Right hindlimb (tissue), 1 donor: ENCODE data around the gene NPTX2.
A peak's percentile ranks its signal among the peaks of the same experiment; 100 is the strongest.
"Not testable (repeated sequence)": the region's sequence is repeated elsewhere in the genome, so short reads cannot be mapped to it uniquely, and the experiment has no call there.

ENCODE experiments used
- DNase-seq: peaks from one replicate; pipeline ENCODE4 v3.0.0-alpha.2; 2018

Gene NPTX2

DNA sequence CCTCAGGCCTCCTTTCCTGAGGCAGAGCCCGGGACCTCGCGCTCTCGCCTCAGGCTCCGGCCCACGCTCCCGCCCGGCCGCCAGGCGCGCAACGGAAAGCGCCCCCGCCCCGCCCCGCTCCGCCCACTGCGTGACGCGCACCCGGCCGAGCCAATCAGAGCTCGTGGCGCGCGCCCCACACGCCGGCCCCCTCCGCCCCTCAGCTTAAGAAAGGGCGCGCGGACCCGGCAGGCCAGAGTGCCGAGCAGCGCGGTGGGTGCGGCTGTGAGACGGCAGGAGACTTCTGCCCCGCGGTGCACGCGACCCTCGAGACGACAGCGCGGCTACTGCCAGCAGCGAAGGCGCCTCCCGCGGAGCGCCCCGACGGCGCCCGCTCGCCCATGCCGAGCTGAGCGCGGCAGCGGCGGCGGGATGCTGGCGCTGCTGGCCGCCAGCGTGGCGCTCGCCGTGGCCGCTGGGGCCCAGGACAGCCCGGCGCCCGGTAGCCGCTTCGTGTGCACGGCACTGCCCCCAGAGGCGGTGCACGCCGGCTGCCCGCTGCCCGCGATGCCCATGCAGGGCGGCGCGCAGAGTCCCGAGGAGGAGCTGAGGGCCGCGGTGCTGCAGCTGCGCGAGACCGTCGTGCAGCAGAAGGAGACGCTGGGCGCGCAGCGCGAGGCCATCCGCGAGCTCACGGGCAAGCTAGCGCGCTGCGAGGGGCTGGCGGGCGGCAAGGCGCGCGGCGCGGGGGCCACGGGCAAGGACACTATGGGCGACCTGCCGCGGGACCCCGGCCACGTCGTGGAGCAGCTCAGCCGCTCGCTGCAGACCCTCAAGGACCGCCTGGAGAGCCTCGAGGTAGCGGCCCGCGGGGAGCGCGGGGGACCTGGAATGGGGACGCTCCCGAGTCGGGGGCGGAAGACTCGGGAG lies at the start of gene NPTX2:
Gene NPTX2 (plus strand): TSS at position 235 of the 909 bp plus-strand sequence. CDS start 177 bp downstream, at position 412.
- peak; percentile 79 for DNase-seq

- DNase-seq, result no peak
These were observed 49.1 kb upstream of the NPTX2 start for GRCh38 chr7:98567991-98568390.

GRCh38 chr7:98568891-98569290 lies 48.2 kb upstream of the NPTX2 start:
- DNase-seq, result no peak

GRCh38 chr7:98569691-98570337 lies 47.3 kb upstream of the NPTX2 start:
- no peak for DNase-seq

- DNase-seq, result no peak
These were observed 46.1 kb upstream of the NPTX2 start for GRCh38 chr7:98571006-98571405.

- DNase-seq, result no peak
These were observed 45.1 kb upstream of the NPTX2 start for GRCh38 chr7:98571986-98572385.

- DNase-seq, result not testable (repeated sequence)
These were observed 44.4 kb upstream of the NPTX2 start for GRCh38 chr7:98572716-98573115.

DNA sequence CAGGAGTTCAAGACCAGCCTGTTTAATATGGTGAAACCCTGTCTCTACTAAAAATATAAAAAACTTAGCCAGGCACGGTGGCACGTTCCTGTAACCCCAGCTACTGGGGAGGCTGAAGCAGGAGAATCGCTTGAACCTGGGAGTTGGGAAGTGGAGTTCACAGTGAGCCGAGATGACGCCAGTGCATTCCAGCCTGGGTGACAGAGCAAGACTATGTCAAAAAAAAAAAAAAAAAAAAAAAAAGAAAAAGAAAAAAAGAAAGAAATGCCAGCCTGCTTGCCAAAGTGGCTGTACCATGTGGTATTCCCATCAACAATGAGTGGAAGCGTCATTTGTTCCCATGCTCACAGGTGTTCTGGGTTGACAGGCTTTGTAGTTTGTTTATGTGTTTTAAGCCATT lies 43.3 kb upstream of the NPTX2 start:
- DNase-seq, result no peak

GRCh38 chr7:98575878-98576277 lies 41.2 kb upstream of the NPTX2 start:
- no peak for DNase-seq

DNA sequence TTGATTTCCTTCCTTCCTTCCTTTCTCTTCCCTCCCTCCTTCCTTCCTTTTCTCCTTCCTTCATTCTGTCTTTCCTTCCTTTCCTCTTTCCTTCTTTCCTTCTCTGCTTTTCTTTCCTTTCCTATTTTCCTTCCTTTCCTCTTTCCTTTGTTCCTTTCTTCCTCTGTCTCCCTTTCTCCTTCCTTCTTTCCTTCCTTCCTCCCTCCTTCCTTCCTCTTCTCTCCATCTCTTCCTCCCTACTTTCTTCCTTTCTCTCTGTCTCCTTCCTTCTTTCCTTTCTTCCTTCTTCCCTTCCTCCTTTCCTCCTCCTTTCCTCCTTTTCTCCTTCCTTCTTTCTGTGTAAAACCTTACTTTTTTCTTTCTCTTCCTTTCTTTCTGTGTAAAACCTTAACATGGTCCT lies 32.3 kb upstream of the NPTX2 start:
- DNase-seq, result no peak

GRCh38 chr7:98591926-98592325 lies 25.2 kb upstream of the NPTX2 start:
- DNase-seq, result no peak

- no peak for DNase-seq
These were observed 22.7 kb upstream of the NPTX2 start for GRCh38 chr7:98594348-98594747.

GRCh38 chr7:98594787-98595186 lies 22.3 kb upstream of the NPTX2 start:
- no peak for DNase-seq

GRCh38 chr7:98598846-98599615 lies 18.1 kb upstream of the NPTX2 start:
- DNase-seq, result no peak

GRCh38 chr7:98599886-98600285 lies 17.2 kb upstream of the NPTX2 start:
- DNase-seq, result no peak

DNA sequence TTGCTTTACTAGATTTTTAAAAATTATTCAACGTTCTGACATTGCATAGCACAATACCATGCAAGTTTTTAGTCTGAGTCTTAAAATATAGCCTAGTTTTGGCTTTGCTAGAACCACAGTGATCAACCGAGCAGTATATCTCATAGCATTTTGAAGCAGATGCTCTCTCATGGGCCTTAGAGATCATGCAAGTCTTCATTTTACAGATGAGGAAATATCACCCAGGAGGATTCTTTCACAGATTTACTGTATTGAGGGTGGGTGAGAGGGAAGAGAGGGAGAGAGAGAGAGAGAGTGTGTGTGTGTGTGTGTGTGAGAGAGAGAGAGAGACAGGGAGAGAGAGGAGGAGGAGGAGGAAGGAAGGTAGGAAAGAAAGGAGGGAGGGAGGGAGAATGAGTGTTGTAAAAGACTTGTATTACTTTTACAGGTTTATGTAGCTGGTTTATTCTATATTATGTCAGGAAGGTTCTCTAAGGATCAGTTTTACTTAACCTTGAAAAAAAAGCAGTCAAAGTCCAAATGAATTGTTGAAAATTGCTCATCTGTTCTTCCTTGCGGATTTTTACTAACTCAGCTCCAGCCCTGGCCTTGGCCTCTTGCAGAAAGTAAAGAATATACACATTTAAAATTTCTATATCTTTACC lies 14.2 kb upstream of the NPTX2 start:
- no peak for DNase-seq

DNA sequence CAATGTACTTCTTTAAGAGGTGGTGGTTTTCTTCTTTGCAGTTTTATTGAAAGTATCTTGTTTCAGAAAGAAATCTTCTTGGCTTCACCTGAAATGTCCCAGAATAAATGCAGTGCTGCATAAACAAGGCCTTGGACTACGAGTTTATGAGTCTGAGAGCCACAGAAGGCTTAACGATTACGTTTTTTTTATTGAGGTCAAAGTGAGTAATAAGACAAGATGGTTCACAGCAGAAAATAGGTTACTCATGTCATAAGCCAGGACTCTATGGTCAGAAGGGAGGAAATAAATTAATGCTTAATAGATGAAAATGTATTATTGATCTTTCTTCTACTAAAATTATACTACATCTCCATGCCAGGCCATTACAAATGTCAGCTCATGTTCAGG lies 13.7 kb upstream of the NPTX2 start:
- no peak for DNase-seq

DNA sequence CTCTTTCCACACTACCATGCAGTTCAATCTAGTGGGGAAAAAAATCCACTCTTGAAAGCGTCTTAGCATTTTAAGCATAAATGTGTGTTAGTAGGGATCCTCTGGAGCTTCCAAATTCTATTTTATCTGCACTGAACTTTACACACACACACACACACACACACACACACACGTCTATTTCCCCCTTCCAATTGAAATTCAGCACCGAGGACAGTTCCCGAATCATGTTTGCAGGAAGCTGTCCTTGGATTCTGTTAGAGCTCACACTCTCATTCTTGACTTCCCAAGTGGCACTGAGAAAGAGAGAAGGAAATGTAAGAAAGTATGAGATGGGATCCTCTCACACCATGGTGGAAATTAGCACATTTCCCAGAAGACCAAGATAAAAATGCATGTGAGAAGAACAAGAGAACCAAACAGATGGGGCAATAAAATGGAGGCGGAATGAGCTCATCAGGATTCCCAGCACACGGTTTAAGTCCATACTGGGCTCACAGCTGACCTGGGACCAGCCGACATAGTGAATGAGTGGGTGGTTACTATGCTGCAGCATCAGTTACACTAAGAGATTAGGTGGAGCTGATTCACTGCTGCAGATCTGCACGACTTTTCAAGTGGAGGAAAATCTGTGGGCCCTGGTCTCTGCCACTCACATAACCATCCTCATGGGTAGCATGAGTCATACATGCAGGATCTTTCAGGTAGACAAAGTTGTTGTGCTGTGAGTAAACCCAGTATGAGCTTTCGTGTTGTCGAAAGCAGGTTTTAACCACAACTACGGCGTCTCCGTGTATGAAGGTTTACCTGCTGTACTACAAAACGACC lies 3.3 kb upstream of the NPTX2 start:
- peak; percentile 37 for DNase-seq

DNA sequence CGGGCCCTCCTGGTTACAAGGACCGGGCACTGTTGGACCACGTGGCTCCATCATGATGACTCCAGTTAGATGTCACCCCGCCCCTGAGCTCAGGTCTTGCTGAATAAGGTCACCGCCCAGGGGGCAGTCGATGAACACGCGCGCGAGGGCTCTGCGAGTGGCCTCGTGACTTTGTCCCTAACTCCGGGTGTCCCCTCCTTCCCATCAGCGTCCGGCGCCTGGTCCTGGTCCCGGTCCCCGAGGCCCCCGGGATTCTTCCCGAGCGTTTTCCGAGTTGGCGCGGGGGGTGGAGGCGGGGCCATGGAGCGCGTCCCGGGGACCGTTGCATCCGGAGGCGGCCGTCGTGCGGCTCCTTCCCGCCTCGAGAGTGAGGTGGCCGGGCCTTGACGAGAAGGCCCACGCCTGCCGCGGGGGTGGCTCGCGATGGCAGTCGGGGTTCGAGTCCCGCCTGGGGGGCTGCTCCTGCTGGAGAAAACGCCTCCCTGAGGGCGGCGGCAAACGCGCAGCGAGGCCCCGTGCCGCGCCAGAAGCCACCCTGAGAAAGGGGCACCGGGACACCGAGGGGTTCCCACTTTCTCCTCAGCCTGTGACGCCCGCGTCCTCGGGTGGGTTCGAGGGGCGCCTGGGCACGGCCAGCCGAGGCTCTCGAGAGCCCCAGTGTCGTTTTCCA lies 569 bp upstream of the NPTX2 start:
- no peak for DNase-seq

GRCh38 chr7:98617960-98618418 lies 904 bp downstream of the NPTX2 start:
- no peak for DNase-seq

DNA sequence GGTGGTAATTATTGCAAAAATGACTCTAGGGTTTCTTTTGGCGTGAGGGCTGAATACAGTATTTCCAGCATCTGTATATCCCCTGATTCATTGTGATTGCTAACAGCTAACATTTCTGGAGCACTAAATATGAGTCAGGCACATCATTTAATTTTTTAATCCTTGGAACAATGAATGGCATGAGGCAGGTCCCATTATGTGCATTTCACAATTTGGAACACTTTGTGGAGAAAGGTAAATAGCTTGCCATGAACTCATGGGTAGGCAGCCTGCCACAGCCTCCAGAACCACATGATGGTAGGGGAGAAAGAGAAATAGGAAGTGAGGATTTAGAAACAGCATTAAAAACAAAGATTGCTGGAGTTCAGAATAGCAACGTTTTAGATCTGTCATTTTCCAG lies 1.7 kb downstream of the NPTX2 start:
- no peak for DNase-seq
